ENCODE results near the gene GLDC.

Gene GLDC

DNA sequence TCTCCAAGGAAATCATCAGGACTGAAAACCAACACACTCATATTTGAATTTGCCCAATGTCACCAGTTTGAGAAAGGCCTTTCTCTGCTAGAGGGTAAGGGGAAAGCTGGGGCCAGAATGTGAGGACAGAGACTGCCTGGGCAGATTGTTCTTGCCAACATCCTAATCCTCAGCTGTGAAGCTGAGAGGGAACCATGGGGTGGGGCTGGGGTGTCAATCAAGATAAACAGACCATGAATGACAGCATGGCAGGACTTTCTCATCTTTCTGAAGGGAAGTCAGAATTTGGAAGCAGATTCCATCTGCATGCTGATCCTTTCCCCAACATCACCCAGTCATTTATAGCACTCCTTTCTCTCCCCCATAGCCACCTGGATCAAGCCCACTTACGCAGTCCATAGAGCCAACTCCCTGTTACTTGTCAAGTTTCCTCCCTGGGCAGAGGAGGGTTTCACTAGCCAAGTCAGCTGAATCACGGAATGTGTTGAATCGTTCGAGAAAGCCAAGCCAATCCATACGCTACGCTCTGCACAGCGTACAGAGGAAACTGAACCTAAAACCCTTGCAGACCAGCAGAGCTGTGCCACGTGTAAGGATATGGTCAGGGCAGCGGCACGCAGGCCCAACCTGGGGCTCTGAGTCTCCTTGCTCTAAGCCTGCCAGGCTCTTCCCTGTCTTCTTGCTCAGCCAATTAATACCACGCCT, 14.9 kb downstream of the GLDC start:
- TF ChIP-seq, protein P1, sequence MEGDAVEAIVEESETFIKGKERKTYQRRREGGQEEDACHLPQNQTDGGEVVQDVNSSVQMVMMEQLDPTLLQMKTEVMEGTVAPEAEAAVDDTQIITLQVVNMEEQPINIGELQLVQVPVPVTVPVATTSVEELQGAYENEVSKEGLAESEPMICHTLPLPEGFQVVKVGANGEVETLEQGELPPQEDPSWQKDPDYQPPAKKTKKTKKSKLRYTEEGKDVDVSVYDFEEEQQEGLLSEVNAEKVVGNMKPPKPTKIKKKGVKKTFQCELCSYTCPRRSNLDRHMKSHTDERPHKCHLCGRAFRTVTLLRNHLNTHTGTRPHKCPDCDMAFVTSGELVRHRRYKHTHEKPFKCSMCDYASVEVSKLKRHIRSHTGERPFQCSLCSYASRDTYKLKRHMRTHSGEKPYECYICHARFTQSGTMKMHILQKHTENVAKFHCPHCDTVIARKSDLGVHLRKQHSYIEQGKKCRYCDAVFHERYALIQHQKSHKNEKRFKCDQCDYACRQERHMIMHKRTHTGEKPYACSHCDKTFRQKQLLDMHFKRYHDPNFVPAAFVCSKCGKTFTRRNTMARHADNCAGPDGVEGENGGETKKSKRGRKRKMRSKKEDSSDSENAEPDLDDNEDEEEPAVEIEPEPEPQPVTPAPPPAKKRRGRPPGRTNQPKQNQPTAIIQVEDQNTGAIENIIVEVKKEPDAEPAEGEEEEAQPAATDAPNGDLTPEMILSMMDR (IDR thresholded peaks at IDR 0.05): no peak

DNA sequence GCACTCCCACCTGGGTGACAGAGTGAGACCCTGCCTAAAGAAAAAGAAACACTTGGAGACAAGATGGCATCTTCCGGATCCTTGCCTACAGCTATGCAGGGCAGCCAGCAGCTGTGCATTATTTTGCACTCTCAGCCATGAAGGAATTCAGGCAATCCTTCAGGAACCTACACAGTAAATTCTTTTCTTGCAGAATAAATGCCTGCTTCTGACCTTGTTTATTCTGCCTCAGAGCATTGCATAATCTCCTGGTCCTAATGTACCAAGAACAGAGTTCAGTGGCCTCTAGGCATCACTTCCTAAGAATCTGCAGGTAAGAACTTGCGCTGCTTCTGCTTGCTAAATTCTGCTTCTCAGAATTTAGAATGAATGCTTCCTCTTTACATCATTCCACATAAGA, 16.8 kb downstream of the GLDC start:
- TF ChIP-seq, protein P1 (IDR thresholded peaks at IDR 0.05): no peak

DNA sequence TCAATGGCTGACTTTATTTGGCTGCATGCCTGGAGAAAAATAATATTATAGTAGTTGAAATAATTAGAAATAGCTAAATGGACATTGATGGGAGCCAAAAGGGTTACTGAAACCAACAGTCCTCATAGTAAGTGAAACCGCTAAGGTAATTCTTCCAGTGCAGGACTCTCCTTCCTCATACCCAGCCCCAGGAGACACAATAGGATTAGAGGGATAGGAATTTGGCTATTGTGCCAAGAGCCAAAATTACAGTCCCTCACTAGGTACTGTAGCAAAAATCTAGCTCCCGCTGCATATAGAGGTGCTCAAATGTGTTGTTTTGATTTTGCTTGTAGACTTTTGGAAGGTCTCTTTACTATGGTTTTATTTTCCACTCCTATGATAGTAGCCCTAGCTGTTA, 20.2 kb downstream of the GLDC start:
- TF ChIP-seq, protein P1 (IDR thresholded peaks at IDR 0.05): no peak

DNA sequence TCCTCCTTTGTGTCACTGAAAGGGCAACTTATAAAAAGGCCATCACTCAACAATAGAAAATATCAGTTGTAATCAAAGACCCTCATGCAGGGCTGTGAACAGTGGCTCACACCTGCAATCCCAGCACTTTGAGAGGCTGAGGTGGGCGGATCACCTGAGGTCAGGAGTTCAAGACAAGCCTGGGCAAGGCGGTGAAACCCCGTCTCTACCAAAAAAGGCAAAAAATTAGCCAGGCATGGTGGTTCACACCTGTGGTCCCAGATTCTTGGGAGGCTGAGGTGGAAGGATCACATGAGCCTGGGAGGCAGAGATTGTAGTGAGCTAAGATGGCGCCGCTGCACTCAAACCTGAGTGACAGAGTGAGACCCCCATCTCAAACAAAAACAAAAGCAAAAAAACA, 24.7 kb downstream of the GLDC start:
- TF ChIP-seq, protein P1 (IDR thresholded peaks at IDR 0.05): no peak

DNA sequence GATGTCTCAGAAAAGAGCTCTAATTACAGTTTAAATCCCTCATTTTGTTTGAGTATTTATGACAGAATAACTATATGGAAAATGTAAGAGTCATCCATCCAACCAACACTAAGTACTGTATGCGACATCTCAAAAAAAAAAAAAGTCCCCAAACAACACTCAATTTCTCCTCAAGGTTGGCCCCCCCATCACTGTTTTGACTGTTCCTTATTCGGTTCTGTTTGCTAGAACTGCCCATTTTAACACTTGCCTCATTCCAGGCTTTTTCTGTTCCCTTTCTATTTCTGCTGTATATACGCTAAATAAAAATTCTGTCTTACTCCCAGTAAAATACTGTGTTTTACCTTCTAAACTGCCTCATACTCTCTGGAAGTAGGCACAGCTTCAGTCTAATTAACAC, 25.2 kb downstream of the GLDC start:
- TF ChIP-seq, protein P1 (IDR thresholded peaks at IDR 0.05): no peak

DNA sequence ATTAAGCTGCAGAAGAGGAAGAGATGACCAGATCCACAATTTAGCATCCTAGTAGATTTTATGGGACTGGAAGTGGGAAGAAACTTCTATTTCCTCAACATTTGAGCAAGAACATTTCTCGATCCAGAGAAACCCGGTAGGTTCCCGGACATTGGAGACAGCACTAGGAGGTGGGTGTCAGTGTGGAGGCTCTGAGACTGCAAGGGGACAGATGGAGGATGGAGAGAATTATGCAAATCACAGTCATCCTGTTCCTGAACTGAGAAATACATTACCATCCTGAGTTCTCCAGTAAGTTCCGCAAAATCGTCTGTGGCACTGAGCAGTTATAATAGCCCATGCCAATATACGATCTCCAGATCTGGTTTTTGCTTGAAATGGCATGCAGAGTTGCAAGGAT, 25.6 kb downstream of the GLDC start:
- TF ChIP-seq, protein P1 (IDR thresholded peaks at IDR 0.05): no peak

DNA sequence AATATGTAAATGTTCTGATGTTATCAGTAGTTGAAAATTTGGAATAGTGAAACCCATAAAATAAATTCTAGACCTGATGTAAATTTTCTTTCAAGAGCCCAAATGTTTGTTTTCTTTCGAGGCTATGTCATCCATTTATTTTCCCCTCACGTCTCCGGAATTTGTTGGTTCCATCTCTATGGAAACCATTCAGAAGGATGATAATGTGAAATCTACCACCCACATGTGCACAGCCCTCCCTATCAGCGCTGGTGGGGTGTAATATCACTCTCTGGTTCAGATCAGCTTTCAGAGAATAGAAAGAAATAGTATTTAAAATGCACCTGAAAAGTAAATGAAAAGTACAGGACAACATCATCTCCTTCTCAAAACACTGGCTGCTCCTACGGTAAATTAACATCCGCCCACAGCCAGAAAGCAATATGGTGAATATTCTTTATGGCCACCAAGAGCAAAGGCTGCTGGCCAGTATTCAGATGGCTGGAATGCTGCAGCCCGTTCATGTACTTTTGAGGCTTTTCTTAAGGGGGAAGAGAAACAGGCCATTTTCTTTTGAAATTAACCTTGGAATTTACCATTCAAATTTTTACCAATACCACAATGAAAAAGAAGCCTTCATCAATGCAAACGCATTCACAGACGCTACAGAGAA, 28.5 kb downstream of the GLDC start:
- TF ChIP-seq, protein P1 (IDR thresholded peaks at IDR 0.05): no peak
